ENCODE results near the gene MS4A13. TPM values are rescaled to one million over a fixed set of nuclear protein-coding genes. Genes with fewer than 3 reads are reported as not detected.

The MS4A13 gene
- total RNA-seq, 1 experiment from 2014 or later, result not detected

GRCh38 chr11:60512651-60513225 lies 2.5 kb upstream of the MS4A13 start:
- Histone ChIP-seq H3K9me3 (ENCODE audit: control insufficient read depth in 1 of 2, insufficient read depth in 1 of 2, low read depth in 1 of 2, low read length in 2 of 2) (no peaks in the 10 kb centered on the region), H3K9ac (ENCODE audit: low read length) (no peak overlapping the region), H3K4me3 (replicated peaks in 1 of 2; ENCODE audit: low read depth in 1 of 2, low read length in 2 of 2) (no peak overlapping the region), H3K4me2 (ENCODE audit: low read length) (no peak overlapping the region), H3K4me1 (ENCODE audit: control insufficient read depth in 1 of 2, insufficient read depth in 2 of 2, low read length in 2 of 2) (no peaks in the 10 kb centered on the region), H3K27me3 (ENCODE audit: insufficient read depth, low read length) (no peaks in the 10 kb centered on the region), H2AFZ (ENCODE audit: low read depth, low read length, poor library complexity, severe bottlenecking) (no peak overlapping the region), H3K36me3 (ENCODE audit: control insufficient read depth in 1 of 2, insufficient read depth in 2 of 2, low read length in 2 of 2) (no peaks in the 10 kb centered on the region), H3K9me2 (ENCODE audit: insufficient read depth) (no peaks in the 10 kb centered on the region), H3K79me2 (ENCODE audit: insufficient read depth, low read length) (no peaks in the 10 kb centered on the region), H3K27ac (ENCODE audit: low read depth, low read length) (no peak overlapping the region), H4K20me1 (ENCODE audit: insufficient read depth) (no peaks in the 10 kb centered on the region)
- ATAC-seq (no peak), DNase-seq (ENCODE audit: low read depth, low spot score) (no peak)
- RAD21 ChIA-PET (ENCODE audit: low non-redundant PET in 1 of 2, low total read pairs in 2 of 2, uncharacterized antibody in 2 of 2, unreplicated experiment in 2 of 2), result no interaction called here
- POLR2A ChIA-PET, result no interaction called here
- intact Hi-C loops (cut with micrococcal nuclease), result no loop called here
- TF ChIP-seq ELF1 (IDR thresholded peaks at IDR 0.05; ENCODE audit: borderline replicate concordance, low read depth) (no peak), ATF3 (IDR thresholded peaks at IDR 0.05) (no peak), FOSL1 (IDR thresholded peaks at IDR 0.05; ENCODE audit: low read depth) (no peak), JUND (IDR thresholded peaks at IDR 0.05) (no peak), MAX (IDR thresholded peaks at IDR 0.05) (no peak), YY1 (IDR thresholded peaks at IDR 0.05; ENCODE audit: extremely low read depth, insufficient replicate concordance, low read depth, low read length) (no peak), SRF (IDR thresholded peaks at IDR 0.05; ENCODE audit: low read depth) (no peak), CTCF (IDR thresholded peaks at IDR 0.05 in 2 of 3, conservative IDR thresholded peaks at IDR 0.05 in 1 of 3; ENCODE audit: borderline replicate concordance in 1 of 3, insufficient read depth in 1 of 3, low read depth in 2 of 3, low read length in 2 of 3) (no peak)
- no TSS peak for BruUV-seq (replicated peaks)
- CTCF ChIA-PET, result interaction anchor here (1.3 kb wide), 1 partner anchor 150 kb away, joined by 3 read pairs; no protein-coding TSS in a partner anchor

All from HCT116 (cell line).